GM20000 (cell line): Measurements from ENCODE around the gene OGFOD1.

Source experiments
- DNase-seq: peaks from one replicate; pipeline ENCODE4 v3.0.0; 2012; ENCODE audit warnings: low spot score
- CTCF ChIP-seq: IDR thresholded peaks from 2 replicates; pipeline ENCODE4 v1.5.1; 2012; ENCODE audit warnings: mild to moderate bottlenecking, control low read depth; ENCODE audit errors: extremely low read depth, missing control alignments

The OGFOD1 gene

GRCh38 chr16:56413381-56413780, 38.0 kb upstream of the OGFOD1 start:
- DNase-seq: no peak
- no peak for TF ChIP-seq CTCF

- no peak for DNase-seq
- TF ChIP-seq CTCF: no peak
Observed at GRCh38 chr16:56414366-56414765, 37.0 kb upstream of the OGFOD1 start.

GRCh38 chr16:56415875-56416274, 35.5 kb upstream of the OGFOD1 start:
- TF ChIP-seq CTCF: no peak
- DNase-seq: no peak

- no peak for TF ChIP-seq CTCF
Observed at GRCh38 chr16:56417138-56417537, 34.2 kb upstream of the OGFOD1 start.

GRCh38 chr16:56419740-56420548, 31.4 kb upstream of the OGFOD1 start:
- TF ChIP-seq CTCF: no peak
- no peak for DNase-seq

More at GRCh38 chr16:56417138-56417537, 34.2 kb upstream of the OGFOD1 start:
- DNase-seq: no peak

GRCh38 chr16:56420613-56421012, 30.7 kb upstream of the OGFOD1 start:
- TF ChIP-seq CTCF: no peak
- no peak for DNase-seq

GRCh38 chr16:56421313-56421712, 30.0 kb upstream of the OGFOD1 start:
- no peak for DNase-seq
- no peak for TF ChIP-seq CTCF
